SU-DHL-6 (cell line): ENCODE results near the gene SFT2D3.

Experiments used
- EZH2phosphoT487 ChIP-seq: fragments of 200-600 bp; sonication (generic), shearing (Covaris generic); conservative IDR thresholded peaks from 2 replicates; pipeline ENCODE4 v1.6.1; 2018; ENCODE audit warnings: mild to moderate bottlenecking, antibody characterized with exemption, low read length, moderate library complexity, mixed read lengths
- TF ChIP-seq, protein P1 (sequence below): fragments of 200-600 bp; sonication (generic); IDR thresholded peaks from one replicate; pipeline ENCODE4 v1.5.1; 2017; ENCODE audit warnings: antibody characterized with exemption, mild to moderate bottlenecking, low read length, moderate library complexity; ENCODE audit not compliant: insufficient read depth, poor library complexity, severe bottlenecking

DNA sequence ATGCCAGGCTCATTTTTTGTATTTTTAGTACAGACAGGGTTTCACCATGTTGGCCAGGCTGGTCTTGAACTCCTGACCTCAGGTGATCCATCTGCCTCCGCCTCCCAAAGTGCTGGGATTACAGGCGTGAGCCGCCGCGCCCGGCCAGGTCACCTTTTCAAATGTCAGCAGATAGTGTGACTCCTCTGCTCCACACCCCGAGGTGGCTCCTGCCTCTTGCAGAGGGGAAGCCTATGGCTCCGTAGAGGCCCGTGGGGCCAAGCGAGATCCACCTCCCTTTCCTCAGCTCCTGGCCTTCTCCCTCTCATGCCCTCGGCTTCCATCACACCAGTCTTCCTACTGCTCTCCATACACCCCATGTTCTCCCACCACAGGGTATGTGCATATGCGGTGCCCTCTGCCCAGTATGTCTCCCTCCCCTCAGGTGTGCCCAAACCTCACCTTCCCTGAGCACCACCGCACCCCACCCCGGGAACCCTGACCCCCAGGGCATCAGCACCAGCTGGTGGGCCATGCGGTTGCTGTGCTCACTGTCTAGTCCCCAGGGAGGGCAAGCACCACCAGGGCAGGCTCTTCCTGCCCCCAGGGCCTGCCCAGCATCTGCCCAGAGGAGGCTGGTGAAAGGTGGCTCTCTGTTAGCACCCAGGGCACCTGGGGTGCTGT, 44.6 kb upstream of the SFT2D3 start:
- TF ChIP-seq, protein P1, sequence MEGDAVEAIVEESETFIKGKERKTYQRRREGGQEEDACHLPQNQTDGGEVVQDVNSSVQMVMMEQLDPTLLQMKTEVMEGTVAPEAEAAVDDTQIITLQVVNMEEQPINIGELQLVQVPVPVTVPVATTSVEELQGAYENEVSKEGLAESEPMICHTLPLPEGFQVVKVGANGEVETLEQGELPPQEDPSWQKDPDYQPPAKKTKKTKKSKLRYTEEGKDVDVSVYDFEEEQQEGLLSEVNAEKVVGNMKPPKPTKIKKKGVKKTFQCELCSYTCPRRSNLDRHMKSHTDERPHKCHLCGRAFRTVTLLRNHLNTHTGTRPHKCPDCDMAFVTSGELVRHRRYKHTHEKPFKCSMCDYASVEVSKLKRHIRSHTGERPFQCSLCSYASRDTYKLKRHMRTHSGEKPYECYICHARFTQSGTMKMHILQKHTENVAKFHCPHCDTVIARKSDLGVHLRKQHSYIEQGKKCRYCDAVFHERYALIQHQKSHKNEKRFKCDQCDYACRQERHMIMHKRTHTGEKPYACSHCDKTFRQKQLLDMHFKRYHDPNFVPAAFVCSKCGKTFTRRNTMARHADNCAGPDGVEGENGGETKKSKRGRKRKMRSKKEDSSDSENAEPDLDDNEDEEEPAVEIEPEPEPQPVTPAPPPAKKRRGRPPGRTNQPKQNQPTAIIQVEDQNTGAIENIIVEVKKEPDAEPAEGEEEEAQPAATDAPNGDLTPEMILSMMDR = no peak
- no peak for TF ChIP-seq EZH2phosphoT487
